GM12892 (cell line): Measurements from ENCODE around the gene DHRS1.

Source experiments
- DNase-seq: peaks from one replicate; pipeline ENCODE4 v3.0.0; 2011; ENCODE audit not compliant: insufficient read length
- FAIRE-seq: peaks from 2 replicates; lab custom pipeline; 2011; peaks lifted over from hg19 to GRCh38; lab: Jason Lieb, UNC
- POLR2A ChIP-seq: IDR thresholded peaks from 2 replicates; pipeline ENCODE4 v1.6.1; 2011; ENCODE audit warnings: low read depth, low read length, control low read depth
- POLR2AphosphoS5 ChIP-seq: IDR thresholded peaks from 2 replicates; pipeline ENCODE4 v1.6.1; 2011; ENCODE audit warnings: low read depth, low read length, control low read depth
- TAF1 ChIP-seq: IDR thresholded peaks from 2 replicates; pipeline ENCODE4 v1.6.1; 2011; ENCODE audit warnings: low read depth, mild to moderate bottlenecking, control low read depth, low read length, borderline replicate concordance

DHRS1 gene

GRCh38 chr14:24313913-24314312 lies 14.3 kb upstream of the DHRS1 start:
- FAIRE-seq (no peak), DNase-seq (no peak)
- TF ChIP-seq POLR2A = no peak
- TF ChIP-seq TAF1 = no peak
- TF ChIP-seq POLR2AphosphoS5 = no peak

DNA sequence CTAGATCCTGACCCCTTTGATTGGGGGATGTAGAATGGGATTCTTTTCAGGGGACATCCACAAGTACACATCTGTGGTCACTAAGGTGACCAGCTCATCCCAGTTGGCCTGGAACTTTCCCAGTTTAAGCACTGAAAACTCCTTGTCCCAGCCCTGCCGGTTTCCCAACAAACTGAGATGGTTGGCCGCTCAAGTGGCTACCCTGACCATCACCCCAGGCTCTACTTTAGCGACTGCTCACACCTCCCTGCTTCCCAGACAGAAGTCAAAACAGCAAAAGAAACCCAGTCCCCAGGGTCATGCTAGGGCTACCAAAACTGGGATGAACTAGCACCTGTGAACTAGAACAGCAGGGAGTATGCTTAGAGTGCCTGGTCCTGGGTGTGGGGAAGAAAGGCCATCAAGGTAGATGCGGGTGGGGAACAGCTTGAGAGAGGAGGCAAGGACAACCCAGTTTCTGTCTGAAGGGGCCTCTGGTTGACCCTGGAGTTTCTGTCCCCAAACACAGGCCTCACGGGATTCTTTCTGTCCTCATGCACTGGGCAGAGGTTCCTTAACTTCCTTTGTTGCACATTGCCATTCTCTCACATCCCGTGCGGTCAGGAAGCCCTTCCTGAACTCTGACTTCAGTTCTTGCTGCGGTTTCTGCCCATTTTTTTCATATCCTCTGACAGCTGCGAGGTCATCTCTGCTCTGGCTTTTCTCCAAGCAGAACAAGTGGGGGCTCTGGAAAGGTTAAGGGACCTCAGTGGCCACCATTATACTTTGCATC lies 13.3 kb upstream of the DHRS1 start:
- FAIRE-seq (no peak), DNase-seq (no peak)

DNA sequence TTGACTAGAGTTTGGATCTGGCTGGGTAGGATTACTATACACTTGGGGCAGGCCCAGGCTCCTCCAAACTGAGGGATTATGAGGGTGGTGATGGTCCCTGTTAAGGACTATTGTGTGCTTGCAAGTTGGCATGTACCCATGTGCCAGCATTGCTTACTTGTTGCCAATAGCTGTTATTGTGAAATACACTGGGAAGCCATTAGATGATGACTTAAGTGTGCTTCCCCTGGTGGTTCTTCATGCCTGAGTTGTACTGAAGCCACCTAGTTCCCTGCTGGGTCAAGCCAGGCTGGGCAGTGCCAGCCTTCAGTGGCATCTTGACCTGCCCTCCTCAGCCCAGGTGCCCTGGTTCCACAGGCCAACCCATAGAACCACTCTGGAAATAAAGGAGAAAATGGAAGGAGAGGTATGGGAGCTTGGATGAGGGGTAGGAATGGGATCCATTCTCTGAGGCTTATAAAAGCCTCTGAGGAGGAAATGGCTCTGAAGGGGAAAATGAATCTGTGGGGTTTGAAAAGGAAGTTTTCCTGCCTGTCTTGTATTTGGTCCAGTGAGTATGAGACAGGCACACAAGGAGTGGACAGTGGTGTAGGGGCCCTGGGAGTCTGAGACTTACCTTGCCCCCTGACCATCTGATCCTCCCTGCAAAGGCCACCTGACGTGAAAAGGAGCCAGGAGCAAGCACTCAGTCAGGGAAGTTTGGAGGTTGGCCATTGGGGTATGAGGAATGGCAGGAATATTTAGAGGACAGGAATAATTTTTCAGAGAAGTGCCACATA lies 12.4 kb upstream of the DHRS1 start:
- FAIRE-seq (no peak), DNase-seq (no peak)
- TF ChIP-seq POLR2A (no peak), TAF1 (no peak), POLR2AphosphoS5 (no peak)

More for the DNA sequence above, 13.3 kb upstream of the DHRS1 start:
- TF ChIP-seq POLR2AphosphoS5 (0 out of 2 replicates have a peak, but pooled peaks have one; percentile 24), TAF1 (no peak)

GRCh38 chr14:24310646-24311604 lies 11.3 kb upstream of the DHRS1 start, which contains the start of gene LTB4R:
LTB4R (plus strand) TSS chr14:24311502; CDS start chr14:24315652, 4,150 bp downstream.
- DNase-seq = peak; percentile 65
- peak; percentile 93 for FAIRE-seq
- TF ChIP-seq POLR2A (peak; percentile 11), POLR2AphosphoS5 (peak; percentile 56; the same call in 1 of the 2 replicates), TAF1 (no peak)

DNA sequence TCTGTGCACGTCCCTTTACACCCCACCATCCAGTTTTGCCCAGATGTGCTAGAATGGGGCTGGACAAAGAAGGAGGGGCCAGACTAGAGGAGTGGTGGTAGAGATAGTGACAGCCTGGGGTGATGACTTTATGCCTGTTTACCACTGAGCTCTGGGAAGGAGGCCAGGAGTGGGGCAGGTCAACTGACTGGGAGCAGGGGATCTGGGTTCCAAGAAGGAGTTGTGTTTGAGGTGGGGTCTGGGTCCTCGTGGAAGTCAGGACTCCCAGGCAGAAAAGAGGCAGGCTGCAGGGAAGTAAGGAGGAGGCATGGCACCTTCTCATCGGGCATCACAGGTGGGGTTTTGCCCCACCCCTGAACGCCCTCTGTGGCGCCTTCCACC lies 10.7 kb upstream of the DHRS1 start:
- FAIRE-seq (no peak), DNase-seq (no peak)
- TF ChIP-seq TAF1 = no peak
- no peak for TF ChIP-seq POLR2AphosphoS5
- TF ChIP-seq POLR2A = no peak

DNA sequence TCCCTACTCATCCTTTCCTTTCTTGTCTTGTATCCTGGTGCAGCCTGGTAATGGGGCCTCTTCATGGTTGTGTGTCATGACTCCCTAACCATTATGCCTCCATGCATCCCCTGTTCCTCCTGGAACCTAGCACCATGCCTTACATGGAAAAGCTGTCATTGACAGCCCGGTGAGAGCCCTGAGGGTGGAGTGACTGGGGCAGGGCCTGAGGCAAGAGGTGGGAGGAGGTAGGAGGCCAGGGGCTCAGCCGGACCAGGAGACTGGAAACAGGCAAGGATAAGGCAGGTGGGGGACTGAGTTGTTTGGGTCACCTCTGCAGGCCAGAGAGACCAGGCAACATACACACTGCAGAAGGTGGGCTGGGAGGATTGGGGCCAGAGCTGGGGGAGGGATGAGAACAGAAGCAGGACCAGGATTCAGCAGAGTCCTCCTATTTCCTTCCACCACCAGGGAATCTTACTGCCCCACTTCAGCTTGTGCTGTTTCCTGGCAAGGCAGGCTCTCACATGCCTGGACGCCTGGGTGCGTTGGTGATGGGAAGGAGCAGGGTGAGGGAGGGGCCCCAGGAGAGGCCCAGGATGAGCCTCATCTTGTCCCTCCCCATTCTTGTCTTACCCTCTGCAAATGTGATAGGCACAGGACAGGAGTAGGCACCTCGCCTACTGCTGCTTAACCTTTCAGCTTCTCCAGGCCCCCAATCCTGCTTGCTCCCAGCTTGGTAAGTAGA lies 10.1 kb upstream of the DHRS1 start, which contains the start of gene LTB4R2:
LTB4R2 (plus strand) TSS at position 603 of the 727 bp plus-strand sequence. CDS start 525 bp downstream, outside the sequence.
- no peak for DNase-seq
- no peak for FAIRE-seq
- TF ChIP-seq TAF1 = no peak
- TF ChIP-seq POLR2AphosphoS5 = no peak
- no peak; the same call in 1 of the 2 replicates for TF ChIP-seq POLR2A

DNA sequence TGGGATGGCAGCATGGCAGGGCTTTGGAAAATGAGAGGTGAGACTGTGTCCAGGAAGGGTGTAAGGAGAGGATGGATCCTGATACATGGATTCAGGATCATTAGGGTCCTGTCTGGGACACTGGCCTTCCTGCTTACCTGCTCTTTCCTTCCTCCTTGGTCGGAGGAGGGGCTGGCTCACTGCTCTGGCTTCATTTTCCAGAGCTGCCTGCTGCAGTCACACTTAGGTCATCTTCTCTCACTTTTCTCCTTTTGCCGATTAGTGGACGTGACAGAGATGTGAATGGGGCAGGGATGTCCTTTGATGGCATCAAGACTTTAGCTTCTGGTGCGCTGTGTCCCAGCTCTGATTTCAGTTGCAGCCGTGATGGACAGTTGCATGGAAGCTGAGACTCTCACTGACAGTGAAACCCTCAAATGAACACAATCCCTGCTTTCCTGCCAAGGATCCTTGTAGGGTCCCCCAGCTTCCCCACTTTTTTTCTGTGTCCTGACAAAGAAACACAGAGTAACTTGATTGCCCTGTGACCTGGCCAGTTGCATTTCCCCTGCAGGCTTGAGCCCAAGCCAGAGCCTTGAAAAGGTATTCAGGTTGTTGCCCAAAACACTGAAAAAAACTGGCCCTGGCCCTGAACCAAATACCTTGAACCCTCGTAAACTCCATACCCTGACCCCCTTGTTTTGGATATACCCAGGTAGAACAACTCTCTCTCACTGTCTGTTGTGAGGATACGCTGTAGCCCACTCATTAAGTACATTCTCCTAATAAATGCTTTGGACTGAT lies 9.0 kb upstream of the DHRS1 start:
- no peak for TF ChIP-seq POLR2A
- TF ChIP-seq POLR2AphosphoS5 = peak; percentile 29; the same call in 1 of the 2 replicates
- DNase-seq (no peak), FAIRE-seq (no peak)

DNA sequence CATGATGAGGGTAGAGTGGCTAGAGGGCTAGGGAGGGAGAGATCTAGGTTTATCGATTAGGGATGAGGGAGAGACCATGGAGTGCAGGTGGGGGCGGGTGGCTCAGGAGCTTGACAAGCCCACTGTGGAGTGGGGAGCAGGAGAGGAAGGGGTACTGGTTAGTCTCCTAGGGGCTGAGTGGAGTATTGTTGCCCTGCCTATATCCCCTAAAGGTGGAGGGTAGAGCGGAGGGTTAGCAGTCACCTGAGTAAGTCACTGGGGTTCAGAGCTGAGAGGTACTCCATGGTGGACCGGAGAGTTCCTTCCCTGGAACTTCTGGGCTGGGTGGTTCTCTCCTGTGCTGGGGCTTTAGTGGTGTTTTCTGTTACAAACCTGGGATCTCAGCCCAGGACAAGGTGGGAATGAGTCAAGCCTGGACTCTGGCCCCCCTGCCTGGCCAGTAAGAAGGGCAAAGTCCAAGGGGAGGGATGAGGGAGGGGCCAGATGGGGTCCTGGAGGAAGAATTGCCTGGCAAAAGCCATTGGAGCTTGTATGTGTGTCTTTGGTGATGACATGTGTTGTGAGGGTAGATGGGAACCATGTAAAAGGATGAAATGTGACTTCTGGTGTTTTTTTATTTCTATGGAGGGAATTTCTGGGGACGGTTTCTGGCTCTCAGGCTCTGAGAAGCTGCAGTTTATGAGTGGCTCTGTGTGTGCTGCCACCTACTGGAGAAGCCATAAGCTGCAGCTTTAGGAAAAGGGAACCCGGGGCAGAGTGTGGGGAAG lies 8.2 kb upstream of the DHRS1 start, which contains the start of gene CIDEB:
CIDEB (minus strand) TSS at position 403 of the 767 bp plus-strand sequence; CDS start at position 284, 119 bp downstream.
- FAIRE-seq (peak; percentile 62), DNase-seq (peak; percentile 42)
- TF ChIP-seq TAF1 = no peak
- TF ChIP-seq POLR2AphosphoS5 = no peak
- no peak for TF ChIP-seq POLR2A

- TF ChIP-seq POLR2AphosphoS5 (no peak), TAF1 (no peak), POLR2A (no peak)
- FAIRE-seq (no peak), DNase-seq (no peak)
These were observed 7.6 kb upstream of the DHRS1 start for GRCh38 chr14:24307156-24307574.
